HG02571 (cell line): ENCODE measurements around the gene SHISA6.

Experiments used
- ATAC-seq: cut with Tn5 transposase; IDR thresholded peaks from one replicate; pipeline ENCODE4 v1.9.1; 2021; ENCODE audit warnings: mild to moderate bottlenecking, moderate library complexity; ENCODE audit not compliant: unreplicated experiment

Gene SHISA6

DNA sequence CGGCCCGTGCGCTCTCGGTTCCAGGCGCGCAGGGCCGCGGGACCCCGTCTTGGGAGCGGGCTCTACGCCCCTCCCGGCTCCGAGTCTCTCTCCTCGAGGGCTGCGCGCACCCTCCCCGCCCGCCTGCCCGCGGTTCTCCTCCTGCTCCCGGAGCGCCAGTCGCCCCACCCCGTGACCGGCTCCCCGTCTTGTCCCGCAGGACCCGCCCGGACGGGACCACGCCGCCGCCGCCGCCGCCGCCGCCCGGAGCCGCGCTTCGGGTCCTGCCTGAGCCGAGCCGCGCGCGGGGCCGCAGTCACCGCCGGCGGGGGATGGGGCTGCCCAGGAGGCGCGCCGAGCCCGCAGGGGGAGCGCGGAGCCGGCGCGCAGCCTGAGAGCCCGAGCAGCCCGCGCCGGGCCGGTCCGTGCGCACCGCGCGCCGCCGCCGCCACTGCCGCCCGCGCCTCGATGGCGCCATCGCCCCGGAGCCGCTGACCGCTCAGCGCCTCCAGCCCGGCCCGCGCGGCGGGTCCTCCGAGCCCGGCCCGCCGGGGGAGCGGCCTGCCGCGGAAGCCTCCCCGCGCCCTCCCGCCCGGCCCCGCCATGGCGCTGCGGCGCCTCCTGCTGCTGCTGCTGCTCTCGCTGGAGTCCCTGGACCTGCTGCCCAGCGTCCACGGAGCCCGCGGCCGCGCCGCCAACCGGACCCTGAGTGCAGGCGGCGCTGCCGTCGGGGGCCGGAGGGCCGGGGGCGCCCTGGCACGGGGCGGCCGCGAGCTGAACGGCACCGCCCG, at the start of gene SHISA6:
TSS of gene SHISA6 (plus strand) at position 373 of the 770 bp plus-strand sequence.
- ATAC-seq, result no peak

DNA sequence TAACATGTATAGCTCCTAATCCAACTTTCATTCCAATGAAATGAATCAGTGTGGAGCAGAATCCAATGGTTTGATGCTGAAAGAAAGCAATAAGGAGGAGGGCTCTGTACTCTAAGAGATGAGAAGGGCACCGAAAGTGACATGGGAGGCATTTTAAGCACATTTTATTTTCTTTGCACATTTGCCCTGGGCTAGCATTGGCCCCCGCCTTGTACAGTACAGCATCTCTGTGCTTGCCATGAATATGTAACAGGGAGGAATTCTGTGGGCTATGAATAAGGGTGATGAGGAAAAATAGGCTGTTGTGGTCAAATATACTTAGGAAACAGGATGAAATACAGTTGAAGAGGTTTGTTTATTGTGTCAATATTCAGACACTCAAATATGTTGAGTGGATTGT, 45.2 kb upstream of the SHISA6 start:
- no peak for ATAC-seq

DNA sequence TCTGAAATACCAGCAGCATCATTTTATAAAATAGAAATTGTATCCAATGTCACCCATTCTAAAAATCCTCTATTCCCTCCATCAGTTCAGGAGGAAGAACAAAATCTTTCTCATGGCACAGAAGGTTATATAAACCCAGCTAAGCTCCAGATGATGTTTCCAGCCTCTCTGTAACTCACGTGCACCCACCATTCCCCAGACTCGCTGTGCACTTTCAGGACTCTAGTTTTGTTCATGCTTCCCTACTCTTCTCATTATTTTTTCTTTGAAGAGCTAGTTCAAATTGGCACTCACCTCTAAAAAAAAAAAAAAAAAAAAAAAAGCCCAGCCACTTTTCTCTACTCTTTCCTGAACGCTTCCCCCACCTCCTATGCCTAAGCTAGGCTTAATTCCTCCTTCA, 36.0 kb upstream of the SHISA6 start:
- ATAC-seq, result no peak

DNA sequence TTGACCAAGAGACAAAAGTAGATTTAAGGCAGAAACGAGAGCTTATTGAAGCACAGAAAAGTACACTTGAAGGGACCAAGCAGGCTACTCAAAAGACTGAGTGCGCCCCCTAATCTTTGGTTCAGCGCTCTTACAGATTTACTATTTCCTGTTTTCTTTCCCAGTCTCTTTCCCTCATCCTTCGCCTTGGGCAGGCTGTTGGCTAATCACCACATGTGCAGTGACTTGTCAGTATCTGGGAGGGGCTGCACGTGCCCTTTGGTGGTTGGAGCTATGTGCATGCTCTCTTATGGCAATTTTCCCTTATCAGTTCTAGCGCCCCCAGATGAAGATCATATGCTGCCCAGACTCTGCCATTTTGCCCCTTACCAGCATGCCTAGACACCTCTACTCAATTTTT, 35.4 kb upstream of the SHISA6 start:
- no peak for ATAC-seq

DNA sequence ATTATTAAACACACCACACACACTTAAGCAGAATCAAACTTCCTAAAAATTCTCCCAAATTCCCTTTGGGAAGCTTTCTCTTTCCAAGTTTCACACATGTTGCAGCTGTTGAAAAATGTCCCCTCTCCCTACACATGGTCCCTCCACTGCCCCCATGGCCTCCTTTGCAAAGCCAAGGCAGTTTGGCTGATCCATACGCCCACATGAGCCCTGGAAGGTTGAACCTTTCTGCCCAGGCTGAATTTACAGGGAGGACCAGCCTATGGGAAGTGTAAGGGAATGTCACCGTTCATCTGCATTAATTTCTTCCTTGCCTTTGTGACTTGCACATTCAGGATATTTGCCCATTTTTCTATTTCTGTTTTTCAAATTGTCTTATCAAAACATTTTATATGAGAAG, 31.1 kb upstream of the SHISA6 start:
- no peak for ATAC-seq

DNA sequence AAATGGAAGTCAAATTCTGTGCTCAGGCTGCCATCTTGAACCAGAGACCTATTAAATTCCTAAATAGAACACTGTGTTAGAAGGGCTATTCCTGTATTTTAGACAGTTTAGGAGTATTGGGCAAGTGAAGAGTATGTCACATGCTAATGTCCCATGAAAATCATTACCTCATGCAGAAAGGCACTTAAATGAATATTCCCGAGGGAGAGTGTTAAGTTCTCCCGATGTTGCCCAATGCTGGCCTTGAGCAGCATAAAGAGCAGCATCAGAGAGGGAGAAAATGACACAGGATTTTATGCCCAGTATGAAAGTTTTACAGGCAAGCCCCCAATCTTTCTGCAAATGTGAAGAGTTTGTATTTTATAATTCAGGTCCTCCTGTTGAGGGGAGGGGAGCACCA, 28.2 kb upstream of the SHISA6 start:
- no peak for ATAC-seq

DNA sequence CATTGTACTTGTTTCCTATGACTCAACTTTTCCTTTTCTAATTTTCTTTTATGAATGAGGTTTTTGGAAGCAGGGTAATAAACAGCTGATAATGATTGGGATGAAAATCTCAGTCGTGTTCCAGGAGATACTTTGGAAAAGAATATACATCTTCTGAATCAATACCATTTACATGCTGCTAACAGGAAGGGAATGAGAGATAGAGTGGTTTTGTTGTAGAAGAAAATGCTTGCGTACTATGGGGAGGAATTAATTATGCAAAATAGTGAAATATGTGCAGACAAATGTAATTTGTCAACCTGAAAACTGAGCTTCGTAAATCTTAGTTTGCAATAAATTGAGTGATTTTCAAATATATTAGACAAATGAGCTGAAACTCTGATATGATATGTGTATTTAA, 24.0 kb upstream of the SHISA6 start:
- ATAC-seq, result no peak

DNA sequence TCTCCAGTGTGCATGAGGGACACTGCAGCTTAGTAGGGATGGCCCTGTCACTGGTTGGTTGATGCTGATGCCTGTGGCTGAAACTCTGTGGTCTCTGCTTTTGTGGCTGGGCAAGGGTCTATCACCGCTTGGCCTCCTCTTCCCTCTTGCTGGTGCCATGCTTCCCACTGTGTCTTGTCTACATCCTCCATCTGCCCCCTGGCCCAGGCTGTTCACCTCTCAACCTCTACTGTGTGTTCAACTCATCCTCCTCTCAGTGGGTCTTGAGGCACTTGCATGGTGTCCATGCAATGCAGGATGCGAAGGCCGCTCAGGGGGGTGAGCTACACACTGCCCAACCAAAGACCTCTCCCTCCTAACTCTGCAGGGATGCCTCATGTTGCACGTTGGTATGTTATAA, 19.8 kb upstream of the SHISA6 start:
- no peak for ATAC-seq

DNA sequence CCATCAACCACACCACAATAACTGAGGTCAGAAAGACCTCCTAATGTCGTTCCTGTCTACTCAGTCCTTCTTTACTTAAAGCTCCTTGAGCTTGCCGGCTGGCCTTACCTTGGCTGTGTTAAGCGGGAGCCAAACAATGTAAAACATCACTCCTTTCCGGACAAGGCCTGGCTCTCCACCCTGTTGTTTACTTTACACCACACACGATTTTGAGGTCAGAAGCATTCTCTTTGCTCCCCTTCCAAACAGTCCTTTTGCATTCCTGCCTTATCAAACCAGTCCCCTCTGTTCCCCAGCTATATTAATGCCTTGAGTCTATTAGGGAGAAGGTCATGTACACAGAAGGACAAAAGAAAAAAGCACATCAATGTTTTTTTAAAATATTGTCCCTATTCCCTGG, 19.3 kb upstream of the SHISA6 start:
- ATAC-seq, result no peak

DNA sequence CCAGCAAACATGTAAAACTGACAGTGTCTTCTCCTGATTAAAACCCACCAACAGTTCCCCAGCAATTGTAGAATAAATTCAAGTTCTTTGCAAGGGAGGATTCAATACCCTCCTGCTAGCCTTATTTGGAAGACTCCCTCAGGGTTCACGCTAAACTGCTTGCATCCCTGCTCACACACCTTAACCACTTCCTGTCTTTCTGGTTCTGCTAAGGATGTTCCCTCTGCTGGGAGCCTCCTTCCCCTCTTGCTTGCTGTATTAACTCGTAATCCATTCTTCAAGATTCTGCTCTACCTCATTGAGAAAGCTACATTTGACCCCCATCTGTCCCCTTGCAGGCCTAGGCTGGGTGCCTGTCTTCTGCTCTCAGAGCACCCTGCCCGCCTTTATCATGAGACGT, 2.3 kb upstream of the SHISA6 start:
- ATAC-seq, result no peak

DNA sequence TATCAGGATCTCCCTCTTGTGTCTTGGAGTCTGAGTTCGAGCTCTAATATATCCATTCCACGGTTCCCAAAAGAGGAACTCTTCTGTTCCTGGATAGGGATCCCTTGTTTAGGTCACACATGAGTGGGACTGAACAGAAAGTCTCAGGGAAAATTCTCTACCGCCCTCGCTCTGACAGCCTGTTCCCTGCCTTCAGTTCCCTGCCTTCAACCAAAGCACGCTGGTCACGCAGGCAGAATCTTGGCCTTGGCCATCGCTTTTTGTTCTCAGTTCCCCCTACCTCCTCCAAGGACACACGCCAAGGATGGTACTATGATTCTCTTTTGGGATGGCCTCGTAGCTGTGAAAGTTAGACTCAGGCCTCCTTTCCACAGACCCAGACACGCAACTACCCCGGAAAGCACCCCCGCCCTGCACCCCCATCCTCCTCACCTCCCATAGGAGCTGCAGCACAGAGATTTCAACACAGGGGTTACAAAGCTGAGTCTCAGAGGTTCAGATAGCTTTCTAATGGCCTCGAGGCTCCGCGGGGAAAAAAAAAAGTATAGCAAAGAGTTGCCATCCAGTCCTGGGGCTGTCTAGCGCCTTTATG, 1.5 kb upstream of the SHISA6 start:
- ATAC-seq, result no peak

DNA sequence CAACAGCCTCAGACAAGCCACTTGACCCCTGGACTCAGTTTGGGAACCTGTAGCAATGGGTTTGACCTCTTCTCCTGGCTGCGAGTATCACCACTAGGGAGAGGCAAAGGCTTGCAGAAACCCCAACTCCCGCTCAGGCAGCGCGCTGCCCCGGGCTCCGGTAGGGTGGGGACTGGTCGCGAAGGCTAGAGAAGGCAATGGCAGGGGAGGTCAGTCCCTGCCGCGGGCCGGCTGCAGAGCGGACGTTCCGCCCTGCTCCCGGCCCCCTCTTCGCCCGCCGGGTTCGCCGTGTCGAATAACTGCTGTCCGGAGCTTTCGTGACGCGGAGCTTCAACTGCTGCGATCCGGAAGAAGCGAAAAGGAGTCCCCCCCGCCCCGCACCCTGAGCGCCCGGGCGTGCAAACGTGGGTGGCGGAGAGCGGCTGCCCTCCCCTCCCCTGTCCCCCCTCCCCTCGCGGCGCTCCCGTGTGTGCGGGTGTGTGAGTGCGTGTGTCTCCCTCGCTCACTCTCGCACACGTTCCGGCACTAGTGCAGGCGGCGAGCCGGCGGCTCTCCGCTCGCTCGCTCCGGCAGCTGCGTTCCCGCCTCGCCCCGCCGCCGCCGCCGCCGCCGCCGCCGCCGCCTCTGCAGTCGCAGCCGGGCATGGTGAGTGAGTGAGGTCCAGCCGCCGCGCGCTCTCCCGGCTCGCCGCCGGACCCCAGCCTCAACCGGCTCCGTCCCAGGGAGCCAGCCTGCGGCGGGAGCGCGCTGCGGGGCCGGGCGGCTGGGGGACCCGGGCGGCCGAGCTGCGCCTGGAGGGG, 772 bp upstream of the SHISA6 start:
- ATAC-seq, result no peak

DNA sequence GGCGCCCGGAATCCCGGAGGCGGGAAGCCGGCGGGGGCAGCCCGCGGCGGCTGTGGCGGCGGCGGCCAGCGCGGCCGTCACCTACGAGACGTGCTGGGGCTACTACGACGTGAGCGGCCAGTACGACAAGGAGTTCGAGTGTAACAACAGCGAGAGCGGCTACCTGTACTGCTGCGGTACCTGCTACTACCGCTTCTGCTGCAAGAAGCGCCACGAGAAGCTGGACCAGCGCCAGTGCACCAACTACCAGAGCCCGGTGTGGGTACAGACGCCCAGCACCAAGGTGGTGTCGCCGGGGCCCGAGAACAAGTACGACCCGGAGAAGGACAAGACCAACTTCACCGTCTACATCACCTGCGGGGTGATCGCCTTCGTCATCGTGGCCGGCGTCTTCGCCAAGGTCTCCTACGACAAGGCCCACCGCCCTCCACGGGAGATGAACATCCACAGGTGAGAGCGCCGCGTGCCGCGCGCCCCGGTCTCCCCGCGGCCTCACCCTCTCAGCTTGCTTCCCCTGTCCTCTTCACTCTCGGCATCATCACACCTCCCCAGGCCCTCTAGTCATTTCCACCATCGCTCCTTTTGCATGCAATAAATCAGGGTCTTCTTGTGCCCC, 706 bp downstream of the SHISA6 start:
- ATAC-seq, result no peak

DNA sequence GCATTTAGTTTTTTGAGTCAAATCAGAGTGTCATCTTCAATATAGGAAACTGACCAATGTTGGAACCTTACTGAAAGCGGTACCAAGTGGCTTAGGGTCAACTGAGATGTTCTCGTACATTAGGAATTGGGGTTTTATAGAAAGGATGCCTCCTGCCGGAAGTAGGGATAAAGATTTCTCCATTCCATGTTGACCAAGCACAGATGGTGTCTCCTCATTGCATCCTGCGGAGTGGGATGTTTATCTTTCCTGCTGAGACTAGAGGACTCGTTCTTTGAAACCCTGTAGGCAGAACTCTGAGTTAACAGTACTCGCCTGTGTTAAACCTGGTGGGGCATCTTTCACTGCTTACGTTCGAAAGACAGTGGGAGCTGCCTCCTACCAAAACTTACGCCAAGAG, 1.4 kb downstream of the SHISA6 start:
- no peak for ATAC-seq

DNA sequence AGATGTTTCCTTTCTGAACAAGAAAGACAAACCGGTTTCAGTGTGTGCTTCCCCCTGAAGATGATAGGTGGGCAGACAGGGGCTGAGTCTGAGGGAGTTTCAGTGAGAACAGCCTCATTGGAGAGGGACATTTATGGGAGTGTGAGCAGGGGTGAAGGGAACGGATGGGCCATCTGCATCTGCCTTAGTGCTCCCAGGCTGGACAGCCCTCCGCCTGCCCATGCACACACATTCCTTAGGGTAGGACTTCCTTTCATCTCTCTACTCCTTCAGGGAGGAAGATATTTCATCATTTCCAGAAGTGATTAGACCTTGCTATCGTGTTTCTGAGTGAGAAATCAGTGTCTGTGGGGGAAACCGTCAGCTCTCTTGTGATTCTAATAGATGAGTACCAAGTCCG, 3.8 kb downstream of the SHISA6 start:
- no peak for ATAC-seq

DNA sequence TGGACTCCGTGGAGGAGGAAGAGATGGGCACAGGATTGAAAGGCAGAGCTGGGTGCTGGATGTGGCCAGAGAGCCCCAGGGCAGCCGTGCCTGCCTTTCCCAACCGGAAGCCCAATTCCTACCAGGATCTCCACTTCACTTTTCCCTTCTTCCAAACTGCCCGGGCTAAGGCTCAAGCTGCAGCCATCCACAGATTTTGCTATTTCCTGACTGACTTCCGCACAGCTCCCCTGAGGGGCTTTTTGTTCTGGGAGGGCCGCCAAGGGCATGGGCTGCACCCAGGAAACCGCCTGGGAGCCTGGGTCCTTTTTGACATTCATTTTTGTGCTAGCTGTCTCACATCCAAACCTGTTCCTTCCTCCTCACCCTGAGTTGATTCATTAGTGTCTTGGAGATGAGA, 4.2 kb downstream of the SHISA6 start:
- no peak for ATAC-seq

DNA sequence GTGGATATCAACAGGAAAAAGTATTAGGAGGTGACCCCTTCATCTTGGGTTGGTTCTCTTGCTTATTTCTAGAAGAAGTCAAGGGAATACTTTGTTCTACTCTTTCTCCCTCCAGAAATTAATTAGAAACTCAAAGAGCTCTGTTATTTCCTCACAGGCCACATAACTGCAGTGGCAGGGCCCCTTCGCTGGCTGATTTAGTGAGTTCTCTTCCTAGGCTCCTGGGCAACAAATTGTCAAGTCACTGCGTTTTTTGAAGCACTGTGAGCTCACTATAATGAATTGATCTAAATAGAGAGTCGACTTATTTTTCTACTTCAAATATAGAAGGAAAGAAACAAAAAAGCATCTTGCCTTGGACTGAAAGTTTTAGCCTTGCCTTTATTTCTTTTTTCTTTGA, 4.8 kb downstream of the SHISA6 start:
- no peak for ATAC-seq

DNA sequence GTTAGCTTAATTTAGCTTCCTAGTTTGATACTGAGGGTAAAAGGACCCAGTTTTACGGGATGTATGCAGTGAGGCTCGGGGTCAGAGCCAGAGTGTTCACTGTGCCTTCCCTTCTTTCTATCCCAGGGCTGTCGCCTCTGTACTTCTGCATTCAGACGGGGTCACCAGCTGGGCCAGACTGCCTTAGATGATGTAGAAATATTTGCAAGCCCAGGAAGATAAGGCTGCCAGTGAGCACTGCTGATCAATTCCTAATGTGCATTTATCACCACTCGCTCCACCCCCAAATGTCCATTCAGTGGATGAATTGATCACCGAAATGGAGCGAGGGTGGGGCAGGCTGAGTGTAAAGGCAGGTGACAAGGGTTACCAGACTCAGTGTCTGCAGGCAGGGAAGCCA, 9.1 kb downstream of the SHISA6 start:
- no peak for ATAC-seq

DNA sequence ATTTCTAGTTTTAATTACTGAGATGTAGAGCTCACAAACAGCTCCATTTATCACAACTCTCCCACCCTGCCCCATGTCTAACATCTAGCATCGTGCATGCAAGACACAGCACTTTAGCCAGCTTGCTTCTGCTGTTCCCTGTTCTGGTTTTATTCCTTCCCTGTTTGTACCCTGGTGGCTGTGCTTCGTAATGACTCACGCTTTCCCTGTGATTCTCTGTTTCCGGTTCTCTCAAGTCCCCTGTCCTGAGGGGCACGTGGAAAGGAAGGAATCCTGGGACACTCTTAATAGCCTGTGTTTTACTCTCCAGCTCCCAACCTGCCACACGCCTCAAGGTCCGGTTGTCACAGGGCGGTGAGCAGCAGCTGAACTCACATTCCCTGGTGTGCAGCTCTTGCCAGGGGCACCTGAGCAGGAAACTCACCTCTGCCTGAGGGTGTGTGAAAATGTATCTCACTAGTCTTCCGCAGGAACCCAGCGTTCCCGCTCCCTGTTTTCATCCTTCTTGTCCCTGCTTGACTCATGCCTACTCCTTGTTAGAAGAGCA, 10.6 kb downstream of the SHISA6 start:
- no peak for ATAC-seq

DNA sequence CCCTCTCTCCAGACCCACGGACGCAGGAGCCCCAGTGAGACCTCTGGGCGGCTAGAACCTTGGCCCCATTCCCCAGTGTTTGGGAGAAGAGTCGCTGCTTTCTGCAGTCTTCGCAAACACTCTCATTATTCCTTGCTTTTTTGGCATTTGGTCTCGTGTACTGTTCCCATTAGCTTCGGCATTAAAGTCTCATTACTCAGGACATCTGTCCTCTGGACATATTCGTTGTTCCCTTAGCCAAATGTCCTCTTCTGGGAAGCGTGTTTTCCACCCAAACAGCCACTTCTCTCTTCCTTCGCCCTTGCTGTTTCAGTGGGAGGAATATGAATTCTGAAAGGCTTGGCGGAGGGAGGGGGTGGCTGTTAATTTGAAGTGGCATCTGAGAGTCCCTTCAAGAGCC, 11.1 kb downstream of the SHISA6 start:
- ATAC-seq, result no peak

DNA sequence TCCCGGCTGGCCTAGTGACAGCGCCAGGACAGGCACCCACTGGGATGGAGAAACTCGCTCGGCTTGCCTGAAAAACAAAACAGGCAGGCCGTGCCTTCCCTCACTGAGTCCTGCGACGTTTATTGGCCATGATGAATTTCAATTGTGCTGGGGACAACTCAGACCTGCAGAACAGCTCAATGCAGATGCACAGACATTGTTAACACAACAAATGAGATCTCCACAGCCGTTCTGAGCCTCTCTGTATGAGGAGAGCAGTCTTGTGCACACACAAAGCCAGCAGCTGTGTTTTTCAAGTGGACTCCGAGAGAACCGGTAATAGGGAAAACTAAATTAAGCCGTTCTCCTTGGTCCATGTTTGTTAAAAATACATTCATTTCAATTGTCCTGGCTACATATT, 15.9 kb downstream of the SHISA6 start:
- no peak for ATAC-seq
